ENCODE data around the gene TLX1.

Gene TLX1

DNA sequence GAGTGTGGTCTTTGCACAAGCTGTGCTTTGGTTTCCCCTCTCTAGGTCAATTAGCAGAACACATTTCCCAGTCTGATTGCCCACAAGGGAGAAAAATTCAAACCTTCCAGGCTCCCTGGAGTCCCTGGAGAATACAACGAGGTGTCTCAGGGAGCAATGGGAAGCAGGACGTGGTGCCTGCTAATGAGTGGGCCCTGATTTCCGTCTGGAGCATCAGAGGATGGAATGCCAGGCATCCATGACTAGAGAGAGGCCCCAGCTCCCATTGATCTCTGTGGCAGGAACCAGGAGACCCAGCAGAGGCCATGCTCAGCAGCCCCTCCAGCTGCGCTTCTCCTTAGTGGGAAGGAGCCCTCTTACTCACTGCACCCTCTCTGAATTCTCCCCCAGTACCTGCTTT is 33.2 kb upstream of the TLX1 start:
- no peak overlapping the region for H3K4me3 ChIP-seq (replicated peaks; ENCODE audit: low read depth, low read length)
- DNase-seq (ENCODE audit: extremely low read depth, low read depth), result no peak
- TF ChIP-seq, protein P1, sequence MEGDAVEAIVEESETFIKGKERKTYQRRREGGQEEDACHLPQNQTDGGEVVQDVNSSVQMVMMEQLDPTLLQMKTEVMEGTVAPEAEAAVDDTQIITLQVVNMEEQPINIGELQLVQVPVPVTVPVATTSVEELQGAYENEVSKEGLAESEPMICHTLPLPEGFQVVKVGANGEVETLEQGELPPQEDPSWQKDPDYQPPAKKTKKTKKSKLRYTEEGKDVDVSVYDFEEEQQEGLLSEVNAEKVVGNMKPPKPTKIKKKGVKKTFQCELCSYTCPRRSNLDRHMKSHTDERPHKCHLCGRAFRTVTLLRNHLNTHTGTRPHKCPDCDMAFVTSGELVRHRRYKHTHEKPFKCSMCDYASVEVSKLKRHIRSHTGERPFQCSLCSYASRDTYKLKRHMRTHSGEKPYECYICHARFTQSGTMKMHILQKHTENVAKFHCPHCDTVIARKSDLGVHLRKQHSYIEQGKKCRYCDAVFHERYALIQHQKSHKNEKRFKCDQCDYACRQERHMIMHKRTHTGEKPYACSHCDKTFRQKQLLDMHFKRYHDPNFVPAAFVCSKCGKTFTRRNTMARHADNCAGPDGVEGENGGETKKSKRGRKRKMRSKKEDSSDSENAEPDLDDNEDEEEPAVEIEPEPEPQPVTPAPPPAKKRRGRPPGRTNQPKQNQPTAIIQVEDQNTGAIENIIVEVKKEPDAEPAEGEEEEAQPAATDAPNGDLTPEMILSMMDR (IDR thresholded peaks at IDR 0.05; ENCODE audit: low read depth, low read length, missing control alignments), result no peak

GRCh38 chr10:101099901-101100300 is 31.2 kb upstream of the TLX1 start:
- no peak for DNase-seq (ENCODE audit: extremely low read depth, low read depth)
- TF ChIP-seq, protein P1 (IDR thresholded peaks at IDR 0.05; ENCODE audit: low read depth, low read length, missing control alignments), result no peak
- no peak overlapping the region for H3K4me3 ChIP-seq (replicated peaks; ENCODE audit: low read depth, low read length)

- no peak overlapping the region for H3K4me3 ChIP-seq (replicated peaks; ENCODE audit: low read depth, low read length)
- TF ChIP-seq, protein P1 (IDR thresholded peaks at IDR 0.05; ENCODE audit: low read depth, low read length, missing control alignments), result no peak
- DNase-seq (ENCODE audit: extremely low read depth, low read depth), result no peak
These were observed 29.7 kb upstream of the TLX1 start for GRCh38 chr10:101101372-101101881.

DNA sequence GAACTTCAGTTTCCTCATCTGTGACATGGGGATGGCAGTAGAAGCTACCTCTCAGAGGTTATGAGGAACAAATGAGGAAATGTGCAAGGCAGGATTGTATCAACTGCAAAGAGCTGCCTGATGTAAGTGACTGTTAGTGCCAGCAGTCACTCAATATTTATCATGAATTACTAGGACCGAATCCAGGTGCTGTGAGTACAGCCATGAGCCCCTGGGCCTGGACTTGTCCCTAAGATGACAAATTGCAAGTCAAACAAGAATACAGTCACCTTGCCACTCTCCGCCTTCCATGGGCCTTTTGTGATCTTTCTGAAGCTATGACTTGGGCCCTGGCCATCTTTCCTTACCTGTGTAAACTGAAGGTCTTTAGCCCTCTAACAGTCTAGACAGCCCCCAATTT is 27.7 kb upstream of the TLX1 start:
- TF ChIP-seq, protein P1 (IDR thresholded peaks at IDR 0.05; ENCODE audit: low read depth, low read length, missing control alignments), result no peak
- no peak overlapping the region for H3K4me3 ChIP-seq (replicated peaks; ENCODE audit: low read depth, low read length)
- no peak for DNase-seq (ENCODE audit: extremely low read depth, low read depth)

- TF ChIP-seq, protein P1 (IDR thresholded peaks at IDR 0.05; ENCODE audit: low read depth, low read length, missing control alignments), result no peak
These were observed 24.7 kb upstream of the TLX1 start for GRCh38 chr10:101106351-101106750.

GRCh38 chr10:101107771-101108170 is 23.3 kb upstream of the TLX1 start:
- TF ChIP-seq, protein P1 (IDR thresholded peaks at IDR 0.05; ENCODE audit: low read depth, low read length, missing control alignments), result no peak
- H3K4me3 ChIP-seq (replicated peaks; ENCODE audit: low read depth, low read length), result no peak overlapping the region

More at GRCh38 chr10:101106351-101106750, 24.7 kb upstream of the TLX1 start:
- DNase-seq (ENCODE audit: extremely low read depth, low read depth), result no peak
- no peak overlapping the region for H3K4me3 ChIP-seq (replicated peaks; ENCODE audit: low read depth, low read length)

More at GRCh38 chr10:101107771-101108170, 23.3 kb upstream of the TLX1 start:
- no peak for DNase-seq (ENCODE audit: extremely low read depth, low read depth)

Data from HFF-Myc (cell line).